A673 (cell line): ENCODE measurements around the gene PASD1. TPM values are rescaled to one million over a fixed set of nuclear protein-coding genes. Genes with fewer than 3 reads are reported as not detected.
"Not testable (repeated sequence)": the region's sequence is repeated elsewhere in the genome, so short reads cannot be mapped to it uniquely, and the experiment has no call there.

Experiments
- BruUV-seq: library from RNA; stranded (reverse); fragments of 400-500 nt; replicated peaks from 2 replicates; lab custom pipeline; 2021; lab: Mats Ljungman, UMichigan
- CTCF ChIA-PET: fragments of 300-600 bp; sonication (Branson Sonifier 250); formaldehyde crosslinking; loops from one replicate; lab custom pipeline; 2022; ENCODE audit warnings: antibody characterized with exemption; lab: Charles Lee
- POLR2A ChIA-PET: fragments of 300-600 bp; sonication (Branson Sonifier 250); formaldehyde crosslinking; loops from one replicate; lab custom pipeline; 2022; ENCODE audit warnings: antibody characterized with exemption; ENCODE audit not compliant: low non-redundant PET; lab: Charles Lee
- DNase-seq: peaks from one replicate; pipeline ENCODE4 v3.0.0-alpha.2; 2015; ENCODE audit warnings: low spot score
- H3K27ac ChIP-seq: fragments of 200-600 bp; sonication (generic); 2 replicates; pipeline ENCODE4 v1.5.1; 2016; ENCODE audit warnings: mixed run types, low read depth, mild to moderate bottlenecking, mixed read lengths, antibody characterized with exemption, low read length; ENCODE audit not compliant: poor library complexity, severe bottlenecking
- H3K27me3 ChIP-seq: fragments of 200-600 bp; sonication (generic); replicated peaks from 2 replicates; pipeline ENCODE4 v1.6.1; 2017; ENCODE audit warnings: mixed run types, low read depth, mild to moderate bottlenecking, mixed read lengths, antibody characterized with exemption, low read length; ENCODE audit not compliant: insufficient read depth, poor library complexity
- H3K36me3 ChIP-seq: fragments of 200-600 bp; sonication (generic); 2 replicates; pipeline ENCODE4 v1.6.1; 2016; ENCODE audit warnings: mixed run types, mild to moderate bottlenecking, mixed read lengths, antibody characterized with exemption, low read length; ENCODE audit not compliant: insufficient read depth, poor library complexity, severe bottlenecking
- H3K4me1 ChIP-seq: fragments of 200-600 bp; sonication (generic); 2 replicates; pipeline ENCODE4 v1.6.1; 2017; ENCODE audit warnings: mixed run types, mild to moderate bottlenecking, mixed read lengths, antibody characterized with exemption, low read length; ENCODE audit not compliant: insufficient read depth, poor library complexity, severe bottlenecking
- H3K4me3 ChIP-seq: fragments of 200-600 bp; sonication (generic); 2 replicates; pipeline ENCODE4 v1.5.1; 2016; ENCODE audit warnings: low read depth, mixed run types, mild to moderate bottlenecking, mixed read lengths, low read length; ENCODE audit not compliant: poor library complexity, severe bottlenecking
- H3K9me3 ChIP-seq: fragments of 200-600 bp; sonication (generic); 2 replicates; pipeline ENCODE4 v1.6.1; 2016; ENCODE audit warnings: mixed run types, low read depth, mild to moderate bottlenecking, mixed read lengths, antibody characterized with exemption, low read length; ENCODE audit not compliant: poor library complexity, severe bottlenecking
- EZH2 ChIP-seq: fragments of 200-600 bp; sonication (generic); IDR thresholded peaks from 2 replicates; pipeline ENCODE4 v1.6.1; 2017; ENCODE audit warnings: borderline replicate concordance, low read depth, mild to moderate bottlenecking, mixed read lengths, antibody characterized with exemption, low read length; ENCODE audit not compliant: poor library complexity, severe bottlenecking
- intact Hi-C: fragments of 100-400 bp; cut with micrococcal nuclease; formaldehyde crosslinking; loops from one replicate; pipeline ENCODE4 v1.10.0; 2022; ENCODE audit not compliant: unreplicated experiment
- total RNA-seq: library from RNA; stranded (reverse); gene quantifications from 2 replicates; pipeline ENCODE4 v1.2.3, GENCODE V29; 2021
- TF ChIP-seq, protein P1 (sequence below): fragments of 300-800, 200-600 bp; sonication (generic); conservative IDR thresholded peaks from 2 replicates; pipeline ENCODE4 v1.5.1; 2017; ENCODE audit warnings: low read depth, mild to moderate bottlenecking, antibody characterized with exemption, low read length, moderate library complexity, mixed read lengths

Gene PASD1
- total RNA-seq, 1 experiment from 2014 or later = not detected

- Histone ChIP-seq H3K27me3 (no peaks in the 10 kb centered on the region), H3K27ac (no peak overlapping the region), H3K4me3 (no peak overlapping the region), H3K4me1 (no peaks in the 10 kb centered on the region), H3K9me3 (no peaks in the 10 kb centered on the region), H3K36me3 (no peaks in the 10 kb centered on the region)
- intact Hi-C loops = no loop called here
- peak; percentile 18 for DNase-seq
- ChIA-PET POLR2A (no interaction called here), CTCF (no interaction called here)
- TF ChIP-seq, protein P1, sequence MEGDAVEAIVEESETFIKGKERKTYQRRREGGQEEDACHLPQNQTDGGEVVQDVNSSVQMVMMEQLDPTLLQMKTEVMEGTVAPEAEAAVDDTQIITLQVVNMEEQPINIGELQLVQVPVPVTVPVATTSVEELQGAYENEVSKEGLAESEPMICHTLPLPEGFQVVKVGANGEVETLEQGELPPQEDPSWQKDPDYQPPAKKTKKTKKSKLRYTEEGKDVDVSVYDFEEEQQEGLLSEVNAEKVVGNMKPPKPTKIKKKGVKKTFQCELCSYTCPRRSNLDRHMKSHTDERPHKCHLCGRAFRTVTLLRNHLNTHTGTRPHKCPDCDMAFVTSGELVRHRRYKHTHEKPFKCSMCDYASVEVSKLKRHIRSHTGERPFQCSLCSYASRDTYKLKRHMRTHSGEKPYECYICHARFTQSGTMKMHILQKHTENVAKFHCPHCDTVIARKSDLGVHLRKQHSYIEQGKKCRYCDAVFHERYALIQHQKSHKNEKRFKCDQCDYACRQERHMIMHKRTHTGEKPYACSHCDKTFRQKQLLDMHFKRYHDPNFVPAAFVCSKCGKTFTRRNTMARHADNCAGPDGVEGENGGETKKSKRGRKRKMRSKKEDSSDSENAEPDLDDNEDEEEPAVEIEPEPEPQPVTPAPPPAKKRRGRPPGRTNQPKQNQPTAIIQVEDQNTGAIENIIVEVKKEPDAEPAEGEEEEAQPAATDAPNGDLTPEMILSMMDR = no peak
- no peak for TF ChIP-seq EZH2
- no TSS peak for BruUV-seq
These were observed 10.7 kb upstream of the PASD1 start for GRCh38 chrX:151552743-151553142.

- intact Hi-C loops, DNase-seq, POLR2A ChIA-PET, H3K9me3 ChIP-seq, H3K4me1 ChIP-seq, CTCF ChIA-PET, H3K27ac ChIP-seq, BruUV-seq, H3K36me3 ChIP-seq, H3K27me3 ChIP-seq, H3K4me3 ChIP-seq: not testable (repeated sequence)
These were observed 8.2 kb upstream of the PASD1 start for GRCh38 chrX:151555301-151555700.

GRCh38 chrX:151562485-151562884 is 990 bp upstream of the PASD1 start:
- H3K36me3 ChIP-seq, H3K4me1 ChIP-seq, H3K27me3 ChIP-seq, POLR2A ChIA-PET, DNase-seq, BruUV-seq, H3K27ac ChIP-seq, H3K4me3 ChIP-seq, H3K9me3 ChIP-seq, CTCF ChIA-PET, intact Hi-C loops: not testable (repeated sequence)

- DNase-seq, H3K4me1 ChIP-seq, H3K9me3 ChIP-seq, H3K27ac ChIP-seq, BruUV-seq, CTCF ChIA-PET, intact Hi-C loops, POLR2A ChIA-PET, H3K27me3 ChIP-seq, H3K36me3 ChIP-seq, H3K4me3 ChIP-seq: not testable (repeated sequence)
These were observed 472 bp upstream of the PASD1 start for GRCh38 chrX:151563003-151563402.

DNA sequence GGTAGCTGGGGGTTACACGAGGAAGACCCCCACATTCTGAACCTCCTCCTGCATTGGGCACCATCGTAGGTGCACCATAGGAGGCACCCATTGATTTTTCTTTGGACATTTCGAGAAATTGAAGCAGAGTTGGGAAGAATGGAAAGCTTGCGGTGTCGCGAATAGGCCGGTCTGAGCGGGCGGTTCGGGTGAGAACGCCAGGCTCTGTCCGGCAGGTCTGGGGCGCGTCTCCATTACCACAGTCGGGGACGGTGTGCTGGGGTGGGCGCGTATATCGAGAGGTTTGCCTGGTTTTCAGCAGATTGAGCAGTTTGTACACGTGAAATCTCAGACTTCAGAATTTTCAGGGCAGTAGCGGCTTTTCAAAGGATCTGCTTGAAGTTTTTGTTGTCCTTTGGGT is 560 bp downstream of the PASD1 start:
- DNase-seq = no peak
- intact Hi-C loops = no loop called here
- no peak for TF ChIP-seq EZH2
- TF ChIP-seq, protein P1 = no peak
- H3K4me3 ChIP-seq = no peak overlapping the region
- no peaks in the 10 kb centered on the region for H3K4me1 ChIP-seq
- BruUV-seq = no TSS peak
- no peak overlapping the region for H3K27ac ChIP-seq
- CTCF ChIA-PET = no interaction called here
- POLR2A ChIA-PET = no interaction called here
- peaks cover 4% of the 10 kb centered on the region for H3K27me3 ChIP-seq
- no peaks in the 10 kb centered on the region for H3K36me3 ChIP-seq
- no peaks in the 10 kb centered on the region for H3K9me3 ChIP-seq

DNA sequence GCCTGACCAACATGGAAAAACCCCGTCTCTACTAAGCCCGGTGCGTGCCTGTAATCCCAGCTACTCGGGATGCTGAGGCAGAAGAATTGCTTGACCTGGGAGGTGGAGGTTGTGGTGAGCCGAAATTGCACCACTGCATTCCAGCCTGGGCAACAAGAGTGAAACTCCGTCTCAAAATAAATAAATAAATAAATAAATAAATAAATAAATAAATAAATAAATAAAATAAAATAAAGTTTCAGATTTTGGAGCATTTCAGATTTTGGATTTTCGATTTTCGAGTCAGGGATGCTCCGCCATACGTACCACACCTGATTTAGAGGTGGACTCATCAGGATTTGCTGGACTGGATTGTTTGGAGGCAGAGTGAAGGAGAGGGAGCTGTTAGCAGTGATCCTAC is 3.4 kb downstream of the PASD1 start:
- H3K27ac ChIP-seq, H3K36me3 ChIP-seq, BruUV-seq, DNase-seq, H3K9me3 ChIP-seq, H3K4me3 ChIP-seq, H3K27me3 ChIP-seq, POLR2A ChIA-PET, H3K4me1 ChIP-seq, intact Hi-C loops, CTCF ChIA-PET: not testable (repeated sequence)
